ENCODE data around the gene SYNM.

GRCh38 chr15:99073008-99073717 is 31.7 kb upstream of the SYNM start:
- TF ChIP-seq CTCF (IDR thresholded peaks at IDR 0.05) (no peak), POLR2A (IDR thresholded peaks at IDR 0.05) (no peak)
